GM18861 (cell line): ENCODE data around the gene MED25.

Experiments used
- ATAC-seq: cut with Tn5 transposase; IDR thresholded peaks from one replicate; pipeline ENCODE4 v1.9.1; 2021; ENCODE audit not compliant: unreplicated experiment

The MED25 gene

DNA sequence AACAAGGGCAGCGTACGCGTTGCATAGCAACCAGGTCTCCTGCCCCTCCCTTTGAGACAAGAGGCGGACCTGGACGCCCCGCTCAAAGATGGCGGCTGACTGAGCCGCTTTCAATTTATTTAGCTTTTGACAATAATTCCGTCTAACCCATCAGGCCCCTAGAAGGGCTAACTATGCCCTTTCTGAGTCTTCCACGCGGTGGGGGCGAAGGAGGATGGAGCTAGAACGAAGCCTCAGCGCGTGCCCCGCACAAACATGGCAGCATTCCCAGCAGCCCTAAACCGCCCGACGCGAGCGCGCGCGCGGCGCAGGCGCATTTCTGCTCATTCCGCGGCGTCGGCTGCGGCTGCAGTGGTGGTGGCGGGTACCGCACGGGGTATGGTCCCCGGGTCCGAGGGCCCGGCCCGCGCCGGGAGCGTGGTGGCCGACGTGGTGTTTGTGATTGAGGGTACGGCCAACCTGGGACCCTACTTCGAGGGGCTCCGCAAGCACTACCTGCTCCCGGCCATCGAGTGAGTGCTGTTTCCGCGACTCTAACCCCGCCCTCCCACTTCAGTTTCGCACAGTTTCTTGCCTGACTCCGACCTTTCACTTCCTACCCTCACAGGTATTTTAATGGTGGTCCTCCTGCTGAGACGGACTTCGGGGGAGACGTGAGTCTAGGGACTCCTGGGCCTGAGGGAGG, at the start of gene MED25:
Gene MED25, plus strand, starts transcription at position 326 of the 685 bp plus-strand sequence. Its CDS starts 53 bp downstream, at position 379.
- ATAC-seq = peak; percentile 67

DNA sequence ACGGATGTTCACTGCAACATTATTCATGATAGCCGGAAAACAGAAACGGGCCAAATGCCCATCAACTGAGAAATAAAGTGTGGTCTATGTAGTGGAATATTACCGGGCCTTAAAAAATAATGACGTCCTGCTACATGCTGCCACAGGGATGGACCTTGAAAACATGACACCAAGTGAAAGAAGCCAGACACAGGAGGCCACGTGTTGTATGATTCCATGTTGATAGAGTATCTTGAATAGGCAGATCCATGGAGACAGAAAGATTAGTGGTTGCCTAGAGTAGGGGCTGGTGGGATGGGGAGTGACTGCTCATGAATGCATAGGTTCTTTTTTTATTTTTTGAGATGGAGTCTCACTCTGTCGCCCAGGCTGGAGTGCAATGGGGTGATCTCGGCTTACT, 47.6 kb upstream of the MED25 start:
- no peak for ATAC-seq

DNA sequence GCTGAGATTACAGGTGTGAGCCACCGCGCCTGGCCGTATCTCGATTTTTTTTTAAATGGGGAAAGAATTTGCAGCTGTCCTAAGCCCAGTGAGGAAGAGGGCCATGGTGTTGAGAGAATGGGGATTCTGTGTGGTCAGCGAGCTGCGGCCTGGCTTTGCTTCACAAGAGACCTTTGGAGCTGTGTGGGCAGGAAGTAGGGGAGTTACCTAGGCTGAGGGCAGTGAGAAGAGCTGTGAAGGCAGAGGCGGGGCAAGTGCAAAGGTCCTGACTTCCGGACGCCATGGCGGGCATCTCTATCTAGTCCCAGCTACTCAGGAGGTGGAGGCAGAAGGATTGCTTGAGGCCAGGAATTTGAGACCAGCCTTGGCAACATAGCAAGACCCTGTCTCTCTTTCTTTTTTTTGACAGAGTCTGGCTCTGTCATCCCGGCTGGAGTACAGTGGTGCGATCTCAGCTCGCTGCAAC, 46.4 kb upstream of the MED25 start:
- no peak for ATAC-seq

DNA sequence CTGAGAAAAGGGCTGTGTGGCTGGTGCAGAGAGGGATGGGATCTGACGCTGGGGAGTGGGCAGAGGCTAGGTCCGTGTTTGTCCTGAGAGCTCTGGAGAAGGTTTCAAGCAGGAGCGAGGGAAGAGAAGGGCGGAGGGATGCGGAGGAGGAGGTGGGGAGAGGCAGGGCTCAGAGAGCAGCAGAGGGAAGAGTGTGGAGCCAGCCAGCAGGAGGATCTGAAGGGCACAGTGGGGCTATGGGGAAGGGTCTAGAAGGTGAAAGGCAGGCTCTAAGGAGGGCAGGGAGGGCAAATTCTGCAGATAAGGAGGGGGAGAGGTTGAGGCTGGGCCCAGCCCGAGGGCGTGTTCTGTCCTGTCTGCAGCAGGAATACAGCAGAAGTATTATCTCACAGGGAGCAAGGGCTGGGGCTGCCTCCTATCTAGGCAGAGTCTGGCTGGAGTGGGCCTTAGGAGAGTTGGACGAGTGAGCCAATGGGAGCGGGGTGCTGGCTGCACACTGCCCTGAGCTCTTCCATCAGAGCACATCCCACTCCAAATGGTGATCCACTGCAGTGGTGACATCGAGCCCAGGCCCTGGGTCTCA, 45.1 kb upstream of the MED25 start:
- ATAC-seq = no peak

DNA sequence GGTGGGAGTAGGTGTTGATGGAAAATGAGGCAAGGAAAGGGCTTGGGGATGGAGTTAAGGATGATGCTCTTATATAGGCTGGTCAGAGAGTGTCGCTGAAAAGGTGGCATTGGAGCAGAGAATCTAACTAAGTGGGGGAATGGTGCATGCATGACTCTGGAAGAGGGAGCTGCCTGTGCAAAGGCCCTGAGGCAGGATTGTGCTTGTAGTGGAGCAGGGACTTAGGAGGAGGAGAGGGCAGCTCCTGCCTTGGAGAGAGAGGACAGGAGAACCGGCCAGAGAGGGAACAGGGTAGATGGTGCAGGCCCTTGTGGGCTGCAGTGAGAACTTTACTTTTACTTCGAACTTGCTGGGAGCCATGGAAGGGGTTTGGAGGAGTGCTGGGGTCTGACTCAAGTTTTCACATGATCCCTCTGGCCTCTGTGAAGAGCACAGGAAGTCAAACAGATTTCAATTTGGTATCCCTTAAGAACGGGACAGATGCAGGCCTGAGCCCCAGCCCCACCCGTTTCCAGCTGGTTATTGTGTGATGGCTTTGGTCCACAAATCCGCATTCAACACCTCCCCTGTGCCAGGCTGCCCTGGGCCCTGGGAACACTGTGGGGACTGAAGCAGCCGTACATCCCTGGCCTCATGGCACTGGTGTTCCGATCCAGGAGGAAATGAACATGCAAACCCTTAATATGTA, 44.3 kb upstream of the MED25 start:
- ATAC-seq = no peak

DNA sequence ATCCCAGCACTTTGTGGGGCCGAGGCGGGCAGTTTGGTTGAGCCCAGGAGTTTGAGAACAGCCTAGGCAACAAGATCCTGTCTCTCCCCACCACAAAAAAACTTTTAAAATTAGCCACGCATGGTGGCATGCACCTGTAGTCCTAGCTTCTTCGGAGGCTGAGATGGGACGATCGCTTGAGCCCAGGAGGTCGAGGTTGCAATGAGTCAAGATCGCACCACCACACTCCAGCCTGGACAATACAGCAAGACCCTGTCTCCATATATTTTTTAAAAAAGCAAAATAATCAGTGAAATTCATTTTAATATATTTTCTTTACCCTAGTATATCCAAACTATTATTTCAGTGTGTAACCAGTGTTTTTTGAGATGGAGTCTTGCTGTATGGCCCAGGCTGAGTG, 43.1 kb upstream of the MED25 start:
- no peak for ATAC-seq

DNA sequence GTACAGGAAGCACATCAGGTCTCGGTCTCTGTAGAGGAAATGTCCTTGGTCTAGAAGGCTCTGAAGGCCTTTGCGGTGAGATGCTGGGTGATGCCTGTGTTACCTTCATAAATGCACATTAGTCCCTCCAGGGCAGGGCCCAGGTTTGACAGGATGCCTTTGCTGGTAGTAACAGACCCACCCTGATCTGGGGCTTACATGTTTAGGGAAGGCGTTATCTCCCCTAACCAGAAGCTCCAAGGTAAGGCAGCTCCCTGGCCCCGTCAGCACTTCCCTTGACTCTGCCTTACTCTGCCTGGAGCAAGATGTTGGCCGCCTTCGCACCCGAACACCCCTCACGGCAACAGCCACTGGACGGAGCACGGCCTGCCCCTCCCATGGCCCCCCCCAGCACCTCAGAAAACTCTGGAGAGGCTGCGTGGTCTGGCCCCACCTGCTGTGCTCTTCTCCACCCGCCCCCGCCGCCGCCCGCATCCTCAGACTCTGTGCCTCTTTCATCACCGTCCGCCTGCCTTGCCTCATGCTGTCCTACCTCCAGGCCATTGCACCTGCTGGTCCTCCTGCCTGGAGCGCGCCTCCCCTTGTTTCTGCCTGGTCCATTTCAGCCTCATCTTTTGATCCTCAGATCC, 42.2 kb upstream of the MED25 start:
- ATAC-seq = no peak

DNA sequence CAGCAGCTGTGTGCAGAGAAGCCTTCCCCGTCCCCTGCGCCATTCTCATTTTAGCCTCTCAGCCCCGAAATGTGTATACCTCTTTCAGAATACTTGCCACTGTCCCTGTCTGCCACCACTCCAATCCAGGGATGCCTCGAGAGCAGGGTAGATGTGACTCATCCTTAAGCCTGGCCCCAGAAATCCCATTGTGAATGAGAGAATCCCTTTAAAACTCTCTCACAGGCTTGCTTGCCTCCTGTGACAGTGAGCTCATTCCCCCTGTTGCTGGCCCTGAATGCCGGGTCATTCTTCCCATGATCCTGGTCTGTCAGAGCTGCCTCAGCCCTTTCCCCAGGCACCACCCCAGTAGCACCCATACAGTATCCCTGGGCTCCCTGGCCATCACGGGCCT, 41.7 kb upstream of the MED25 start:
- no peak for ATAC-seq

DNA sequence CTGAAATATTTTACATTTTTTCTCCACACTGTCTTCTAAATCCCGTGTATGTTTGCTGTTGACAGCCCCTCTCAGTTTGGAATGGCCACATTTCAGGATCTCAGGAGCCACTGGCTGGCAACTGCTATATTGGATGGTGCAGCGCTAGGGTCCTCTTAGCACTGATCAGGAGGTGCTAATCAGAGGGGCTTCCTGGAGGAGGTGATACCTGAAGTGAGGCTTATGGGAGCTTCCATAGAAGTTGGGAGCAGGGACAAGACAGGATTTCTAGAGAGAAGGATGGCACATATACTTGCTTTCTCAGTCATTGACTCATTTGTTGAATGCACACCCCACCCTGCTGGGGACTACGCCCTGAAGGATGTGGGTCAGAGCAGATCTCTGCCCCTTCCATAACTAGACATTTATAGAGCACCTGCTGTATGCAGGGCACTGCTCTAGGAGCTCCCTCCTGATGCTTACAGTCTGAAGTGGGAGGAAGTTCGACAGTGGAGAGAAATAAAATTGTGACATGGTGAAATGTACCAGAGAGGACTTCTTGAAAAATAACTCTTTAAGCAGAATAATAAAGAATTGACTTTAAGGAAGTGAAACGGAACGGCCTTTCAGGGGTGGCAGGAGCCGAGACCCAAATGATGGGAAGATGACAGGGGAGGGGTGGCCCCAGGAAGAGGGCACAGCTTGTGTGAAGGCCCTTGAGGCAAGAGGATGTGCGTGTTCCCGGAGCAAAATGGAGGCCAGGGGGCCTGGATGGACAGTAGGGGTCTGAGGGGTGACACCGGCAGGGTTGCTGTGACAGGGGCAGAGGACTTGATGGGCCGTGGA, 38.1 kb upstream of the MED25 start:
- ATAC-seq = no peak

DNA sequence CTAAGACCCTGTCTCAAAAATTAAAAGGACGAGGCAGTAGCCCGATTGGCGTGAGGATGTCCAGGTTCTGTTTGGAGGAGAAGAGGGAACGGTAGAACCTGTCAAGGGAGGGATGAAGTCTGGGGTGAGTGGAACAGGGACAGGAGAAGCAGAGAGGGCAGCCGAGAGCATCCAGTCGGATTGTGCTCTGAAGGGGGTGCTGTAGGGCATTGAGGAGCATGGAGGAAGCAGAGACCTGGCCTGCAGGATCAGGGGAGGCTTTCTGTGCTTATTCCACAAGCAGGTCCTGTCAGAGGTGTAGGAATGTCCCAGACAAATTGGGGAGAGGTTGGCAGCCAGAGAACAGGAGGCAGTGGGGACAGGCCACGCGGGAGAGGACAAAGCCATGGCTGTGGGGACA, 37.2 kb upstream of the MED25 start:
- no peak for ATAC-seq

DNA sequence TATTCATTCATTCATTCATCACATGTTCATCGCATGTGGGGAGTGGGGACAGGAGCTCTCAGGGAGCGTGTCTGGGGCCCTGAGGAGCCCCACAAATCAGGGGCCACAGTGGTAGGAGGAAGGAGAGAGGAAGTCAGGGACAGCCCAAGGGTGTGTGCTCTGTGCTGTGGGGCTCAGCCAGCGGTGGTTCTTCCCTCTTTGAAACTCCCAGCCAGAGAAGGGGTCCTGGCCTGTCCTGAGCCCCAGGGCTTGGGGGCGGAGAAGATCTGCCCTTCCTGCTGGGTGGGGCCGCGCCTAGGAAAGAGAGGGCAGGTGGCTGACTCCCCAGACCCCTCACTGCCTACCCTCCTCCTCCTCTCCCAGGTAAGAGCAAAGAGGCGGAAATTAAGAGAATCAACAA, 36.7 kb upstream of the MED25 start:
- ATAC-seq = no peak

DNA sequence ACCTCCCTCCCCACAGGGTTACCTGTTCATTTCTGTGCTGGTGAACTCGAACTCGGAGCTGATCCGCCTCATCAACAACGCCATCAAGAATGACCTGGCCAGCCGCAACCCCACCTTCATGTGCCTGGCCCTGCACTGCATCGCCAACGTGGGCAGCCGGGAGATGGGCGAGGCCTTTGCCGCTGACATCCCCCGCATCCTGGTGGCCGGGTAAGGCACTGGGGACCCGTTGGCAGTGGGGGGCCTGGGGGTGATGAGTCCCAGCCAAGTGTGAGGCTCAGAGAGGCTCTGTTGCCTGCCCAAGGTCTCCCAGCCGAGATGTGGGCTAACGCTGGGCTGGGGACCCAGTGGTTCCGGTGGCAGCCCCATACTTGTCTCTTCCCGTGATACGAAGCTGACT, 35.6 kb upstream of the MED25 start:
- no peak for ATAC-seq

DNA sequence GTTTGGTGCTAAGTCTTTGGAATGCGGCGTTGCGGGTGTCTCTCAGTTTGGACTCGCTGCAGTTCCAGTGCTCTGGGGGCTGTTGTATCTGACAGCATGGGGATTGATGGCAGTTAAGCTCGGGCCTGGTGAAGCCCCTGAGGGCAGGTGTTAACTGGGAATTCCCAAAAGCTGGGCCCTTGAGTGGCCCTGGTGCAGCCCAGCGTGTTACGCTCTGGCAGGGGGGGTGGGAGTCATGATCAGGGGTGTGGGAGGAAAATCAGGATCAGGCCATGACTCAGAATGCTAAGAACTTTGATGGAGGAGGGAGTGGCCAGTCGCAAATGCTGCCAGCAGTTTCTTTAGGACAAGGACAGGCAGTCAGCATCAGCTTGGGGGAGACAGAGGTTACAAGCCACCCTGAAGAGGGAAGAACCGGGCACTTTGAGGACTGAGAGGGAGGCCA, 31.7 kb upstream of the MED25 start:
- no peak for ATAC-seq

DNA sequence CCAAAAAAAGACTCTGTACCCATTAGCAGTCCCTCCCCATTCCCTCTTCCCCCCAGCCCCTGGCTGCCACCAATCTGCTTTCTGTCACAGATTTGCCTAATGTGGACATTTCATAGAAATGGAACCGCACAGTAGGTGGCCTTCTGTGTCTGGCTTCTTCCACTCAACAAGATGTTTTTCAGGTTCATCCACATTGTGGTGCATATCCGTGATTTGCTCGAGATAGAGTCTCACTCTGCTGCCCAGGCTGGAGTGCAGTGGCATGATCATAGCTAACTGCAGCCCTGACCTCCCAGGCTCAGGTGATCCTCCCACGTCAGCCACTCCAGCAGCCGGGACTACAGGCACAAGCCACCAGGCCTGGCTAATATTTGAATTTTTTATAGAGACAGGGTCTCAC, 30.3 kb upstream of the MED25 start:
- no peak for ATAC-seq

DNA sequence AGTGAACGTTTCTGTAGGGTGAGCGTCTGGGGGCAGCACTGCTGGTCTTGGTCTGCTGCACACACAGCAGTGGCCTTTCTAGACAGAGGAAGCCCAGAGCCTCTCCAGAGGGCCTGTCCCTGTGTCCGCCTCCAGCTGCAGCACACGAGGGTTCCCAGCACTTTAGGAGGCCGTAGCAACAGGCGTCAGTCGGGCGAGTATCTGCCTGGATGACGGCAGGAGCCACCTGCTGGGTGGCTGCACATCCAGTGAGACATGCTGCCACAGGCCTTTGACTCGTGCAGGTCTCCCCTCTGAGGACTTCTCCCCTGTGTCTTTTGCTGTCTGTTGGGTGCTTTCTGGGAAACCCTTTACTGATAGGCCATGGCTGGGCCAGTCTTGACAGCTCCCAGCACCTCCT, 29.2 kb upstream of the MED25 start:
- ATAC-seq = no peak

DNA sequence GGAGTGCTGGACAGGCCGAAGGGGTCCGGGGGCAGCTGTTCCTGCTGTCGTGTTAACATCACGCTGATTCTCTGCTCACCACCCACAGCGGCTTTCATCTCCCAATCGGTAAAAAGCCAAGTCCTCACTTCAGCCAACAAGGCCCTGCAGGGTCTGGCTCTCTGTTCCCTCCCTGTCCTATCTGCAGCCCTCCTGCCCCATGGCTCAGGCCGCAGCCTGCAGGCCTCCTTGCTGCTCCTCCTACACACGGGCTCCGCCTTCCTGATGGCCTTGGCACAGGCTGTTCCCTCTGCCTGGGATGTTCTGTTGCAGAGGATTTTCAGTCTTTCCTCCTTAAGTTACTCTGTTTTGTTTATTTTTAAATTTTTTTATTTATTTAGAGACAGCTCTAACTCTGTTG, 27.2 kb upstream of the MED25 start:
- no peak for ATAC-seq

DNA sequence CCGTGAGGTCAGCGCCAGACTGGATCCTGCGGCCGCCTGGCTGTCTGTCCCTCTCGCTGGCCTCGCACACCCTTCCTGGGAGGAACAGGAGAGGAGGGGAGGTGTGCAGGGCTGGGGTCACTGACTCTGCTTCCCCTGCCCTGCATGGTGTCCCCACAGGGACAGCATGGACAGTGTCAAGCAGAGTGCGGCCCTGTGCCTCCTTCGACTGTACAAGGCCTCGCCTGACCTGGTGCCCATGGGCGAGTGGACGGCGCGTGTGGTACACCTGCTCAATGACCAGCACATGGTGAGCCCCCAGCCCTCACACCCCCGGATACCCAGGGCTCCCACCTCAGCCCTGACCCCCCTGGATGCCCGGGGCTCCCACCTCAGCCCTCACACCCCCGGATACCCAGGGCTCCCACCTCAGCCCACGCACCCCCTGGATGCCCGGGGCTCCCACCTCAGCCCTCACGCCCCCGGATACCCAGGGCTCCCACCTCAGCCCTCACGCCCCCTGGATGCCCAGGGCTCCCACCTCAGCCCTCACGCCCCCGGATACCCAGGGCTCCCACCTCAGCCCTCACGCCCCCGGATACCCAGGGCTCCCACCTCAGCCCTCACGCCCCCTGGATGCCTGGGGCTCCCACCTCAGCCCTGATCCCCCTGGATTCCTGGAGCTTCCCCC, 26.2 kb upstream of the MED25 start:
- ATAC-seq = no peak

DNA sequence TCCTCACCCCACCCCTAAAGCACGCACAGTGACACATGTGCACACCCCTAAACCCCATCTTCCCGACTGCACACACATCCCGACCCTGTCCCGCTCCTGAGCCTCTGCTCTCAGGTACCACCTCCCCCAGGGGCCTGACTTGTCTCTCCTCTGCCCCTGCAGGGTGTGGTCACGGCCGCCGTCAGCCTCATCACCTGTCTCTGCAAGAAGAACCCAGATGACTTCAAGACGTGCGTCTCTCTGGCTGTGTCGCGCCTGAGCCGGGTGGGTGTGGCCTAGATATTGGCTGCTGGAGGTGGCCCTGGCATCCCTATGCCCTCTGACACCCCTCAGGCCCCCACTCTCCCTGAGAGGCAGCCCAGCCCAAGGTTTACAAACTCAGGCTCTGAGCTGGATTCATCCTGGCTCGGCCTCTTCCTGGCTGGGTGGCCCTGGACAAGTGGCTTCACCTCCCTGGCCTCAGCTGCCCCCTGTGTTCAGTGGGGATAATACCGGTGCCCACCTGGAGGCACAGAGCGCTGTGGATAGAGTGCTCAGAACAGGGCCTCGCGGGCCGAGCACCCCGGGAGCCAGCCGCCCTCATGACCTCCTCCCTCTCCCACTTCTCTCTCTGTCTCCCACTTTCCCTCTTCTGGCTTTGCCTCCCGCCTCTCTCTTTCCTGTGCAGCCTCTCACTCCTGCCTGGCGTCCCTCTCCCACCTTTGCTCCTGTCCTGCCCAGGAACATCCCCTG, 25.1 kb upstream of the MED25 start:
- ATAC-seq = no peak

DNA sequence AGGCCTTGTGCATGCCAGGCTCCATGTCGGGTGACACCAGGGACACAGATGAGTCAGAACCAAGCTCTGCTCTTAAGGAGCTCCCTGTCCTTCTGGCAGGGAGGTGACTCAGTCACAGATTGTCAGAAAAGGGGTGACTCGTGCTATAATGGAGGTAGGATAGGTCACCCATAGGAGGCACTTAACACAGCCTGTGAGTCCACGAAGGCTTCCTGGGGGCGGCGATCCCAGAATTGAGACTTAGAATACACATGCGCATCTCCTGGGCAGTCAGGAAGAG, 24.6 kb upstream of the MED25 start:
- no peak for ATAC-seq

DNA sequence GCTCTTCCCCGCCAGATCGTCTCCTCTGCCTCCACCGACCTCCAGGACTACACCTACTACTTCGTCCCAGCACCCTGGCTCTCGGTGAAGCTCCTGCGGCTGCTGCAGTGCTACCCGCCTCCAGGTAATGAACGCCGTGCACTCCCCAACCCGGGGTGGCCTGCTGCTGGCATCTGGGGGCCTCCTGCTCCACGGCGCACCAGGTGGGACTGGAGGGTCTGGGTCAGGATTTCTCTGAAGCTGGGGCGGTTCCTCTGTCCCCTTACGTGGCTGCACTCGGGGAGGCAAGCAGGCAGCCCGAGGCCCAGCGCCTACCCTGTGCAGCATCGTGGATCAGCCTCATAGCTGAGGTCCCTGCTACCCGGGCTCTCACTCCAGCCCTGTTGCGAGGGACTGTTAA, 22.5 kb upstream of the MED25 start:
- no peak for ATAC-seq
